Measurements from ENCODE around the gene SEMA3G.

DNA sequence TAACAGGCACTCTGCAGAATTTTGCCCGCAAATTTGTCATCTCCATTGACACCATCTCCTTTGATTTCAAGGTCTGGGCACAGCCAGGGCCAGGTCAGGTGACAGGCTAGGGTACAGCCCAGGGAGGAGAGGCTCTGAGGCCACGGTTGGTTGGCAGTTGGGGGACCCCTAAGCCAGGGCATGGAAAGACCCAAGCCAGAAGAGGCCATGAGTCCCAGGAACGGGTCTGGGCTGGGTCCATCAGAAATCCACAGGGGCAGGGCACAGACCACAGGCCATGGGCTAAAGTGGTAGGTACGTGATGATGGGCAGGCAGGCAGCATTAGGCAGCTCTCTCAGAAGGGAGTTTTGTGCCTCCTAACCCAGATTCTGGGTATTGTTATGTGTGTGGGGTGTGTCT, 45.8 kb downstream of the SEMA3G start:
- TF ChIP-seq CTCF (IDR thresholded peaks at IDR 0.05) = no peak
- TF ChIP-seq POLR2A (IDR thresholded peaks at IDR 0.05) = no peak
- no peak for TF ChIP-seq EP300 (IDR thresholded peaks at IDR 0.05)

Data from stomach (tissue), 4 donors.